Smooth muscle cell (in vitro differentiated cells): Measurements from ENCODE around the gene ZNF648. TPM values are rescaled to one million over a fixed set of nuclear protein-coding genes. Genes with fewer than 3 reads are reported as not detected.

Experiments
- DNase-seq: peaks from one replicate; lab custom pipeline; 2025; ENCODE audit not compliant: unreplicated experiment; lab: John Stamatoyannopoulos, UW
- H2AFZ ChIP-seq: fragments of 200-600 bp; sonication (generic); 2 replicates; pipeline ENCODE4 v1.6.0; 2016; ENCODE audit warnings: antibody characterized with exemption, low read depth, mild to moderate bottlenecking
- H3F3A ChIP-seq: fragments of 200-600 bp; sonication (generic); 2 replicates; pipeline ENCODE4 v1.6.0; 2017; ENCODE audit warnings: antibody characterized with exemption, low read depth
- H3K27ac ChIP-seq: fragments of 200-600 bp; sonication (generic); 2 replicates; pipeline ENCODE4 v1.5.1; 2016; ENCODE audit warnings: low read depth, mild to moderate bottlenecking
- H3K27me3 ChIP-seq: fragments of 200-600 bp; sonication (generic); 2 replicates; pipeline ENCODE4 v1.6.1; 2016; ENCODE audit warnings: low read depth, mild to moderate bottlenecking
- H3K36me3 ChIP-seq: fragments of 200-600 bp; sonication (generic); 2 replicates; pipeline ENCODE4 v1.5.1; 2016; ENCODE audit warnings: low read depth
- H3K4me1 ChIP-seq: fragments of 200-600 bp; sonication (generic); 2 replicates; pipeline ENCODE4 v1.5.1; 2016; ENCODE audit warnings: low read depth
- H3K4me2 ChIP-seq: fragments of 200-600 bp; sonication (generic); 2 replicates; pipeline ENCODE4 v1.6.0; 2016; ENCODE audit warnings: mild to moderate bottlenecking
- H3K4me3 ChIP-seq: fragments of 200-600 bp; sonication (generic); 2 replicates; pipeline ENCODE4 v1.5.1; 2016; ENCODE audit warnings: mild to moderate bottlenecking
- H3K79me2 ChIP-seq: fragments of 200-600 bp; sonication (generic); 2 replicates; pipeline ENCODE4 v1.6.0; 2016; ENCODE audit warnings: low read depth, mild to moderate bottlenecking
- H3K9ac ChIP-seq: fragments of 200-600 bp; sonication (generic); 2 replicates; pipeline ENCODE4 v1.6.0; 2016; ENCODE audit warnings: low read depth
- H3K9me3 ChIP-seq: fragments of 200-600 bp; sonication (generic); replicated peaks from 2 replicates; pipeline ENCODE4 v1.5.1; 2016; ENCODE audit warnings: low read depth
- H4K20me1 ChIP-seq: fragments of 200-600 bp; sonication (generic); 2 replicates; pipeline ENCODE4 v1.6.0; 2016; ENCODE audit warnings: low read depth
- WGBS: methylation state at CpG from one replicate; pipeline ENCODE4 v1.1.7; 2016; ENCODE audit warnings: low lambda C conversion rate; 5-methylcytosine and 5-hydroxymethylcytosine counted together
- polyA plus RNA-seq: library from polyadenylated mRNA; unstranded; fragments of >200 nt; fragmentation: Nextera tagmentation; extraction: Ambion mirVana; gene quantifications from 2 replicates; pipeline ENCODE4 v1.2.1, GENCODE V29; 2016
- total RNA-seq: library from RNA; depleted of rRNA; stranded (reverse); fragments of >200 nt; gene quantifications from 2 replicates; pipeline ENCODE4 v1.2.3, GENCODE V29; 2014
- TF ChIP-seq, protein P1 (sequence below): fragments of 200-600 bp; sonication (generic); IDR thresholded peaks from 2 replicates; pipeline ENCODE4 v1.5.1; 2017; ENCODE audit warnings: borderline replicate concordance, mild to moderate bottlenecking, antibody characterized with exemption; ENCODE audit not compliant: insufficient read depth, poor library complexity, severe bottlenecking

The ZNF648 gene
- total and polyA plus RNA-seq, 2 experiments from 2014 or later: not detected

DNA sequence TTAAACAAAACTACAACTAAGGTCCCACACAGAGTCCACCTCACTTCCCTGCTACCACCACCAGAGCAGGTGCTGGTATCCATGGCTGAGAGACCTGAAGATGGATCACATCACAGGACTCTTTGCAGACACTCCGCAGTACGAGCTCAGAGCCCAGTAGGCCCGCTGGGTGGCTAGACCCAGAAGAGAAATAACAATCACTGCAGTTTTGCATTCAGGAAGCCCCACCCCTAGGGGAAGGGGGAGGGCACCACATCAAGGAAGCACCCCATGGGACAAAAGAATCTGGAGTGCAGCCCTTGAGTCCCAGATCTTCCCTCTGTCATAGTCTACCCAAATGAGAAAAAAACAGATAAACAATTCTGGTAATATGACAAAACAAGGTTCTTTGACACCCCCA, 56.9 kb downstream of the ZNF648 start:
- no peaks in the 10 kb centered on the region for H4K20me1 ChIP-seq
- H2AFZ ChIP-seq: no peak overlapping the region
- no peak overlapping the region for H3K27ac ChIP-seq
- no peak overlapping the region for H3K4me2 ChIP-seq
- TF ChIP-seq, protein P1, sequence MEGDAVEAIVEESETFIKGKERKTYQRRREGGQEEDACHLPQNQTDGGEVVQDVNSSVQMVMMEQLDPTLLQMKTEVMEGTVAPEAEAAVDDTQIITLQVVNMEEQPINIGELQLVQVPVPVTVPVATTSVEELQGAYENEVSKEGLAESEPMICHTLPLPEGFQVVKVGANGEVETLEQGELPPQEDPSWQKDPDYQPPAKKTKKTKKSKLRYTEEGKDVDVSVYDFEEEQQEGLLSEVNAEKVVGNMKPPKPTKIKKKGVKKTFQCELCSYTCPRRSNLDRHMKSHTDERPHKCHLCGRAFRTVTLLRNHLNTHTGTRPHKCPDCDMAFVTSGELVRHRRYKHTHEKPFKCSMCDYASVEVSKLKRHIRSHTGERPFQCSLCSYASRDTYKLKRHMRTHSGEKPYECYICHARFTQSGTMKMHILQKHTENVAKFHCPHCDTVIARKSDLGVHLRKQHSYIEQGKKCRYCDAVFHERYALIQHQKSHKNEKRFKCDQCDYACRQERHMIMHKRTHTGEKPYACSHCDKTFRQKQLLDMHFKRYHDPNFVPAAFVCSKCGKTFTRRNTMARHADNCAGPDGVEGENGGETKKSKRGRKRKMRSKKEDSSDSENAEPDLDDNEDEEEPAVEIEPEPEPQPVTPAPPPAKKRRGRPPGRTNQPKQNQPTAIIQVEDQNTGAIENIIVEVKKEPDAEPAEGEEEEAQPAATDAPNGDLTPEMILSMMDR: no peak
- H3K79me2 ChIP-seq: no peaks in the 10 kb centered on the region
- H3F3A ChIP-seq: no peaks in the 10 kb centered on the region
- no peaks in the 10 kb centered on the region for H3K9me3 ChIP-seq
- WGBS: 85% methylated on average over 3 of the region's 3 CpGs
- no peaks in the 10 kb centered on the region for H3K4me1 ChIP-seq
- no peaks in the 10 kb centered on the region for H3K36me3 ChIP-seq
- DNase-seq: no peak
- no peak overlapping the region for H3K4me3 ChIP-seq
- H3K9ac ChIP-seq: no peak overlapping the region
- H3K27me3 ChIP-seq: no peaks in the 10 kb centered on the region
